GM19099 (cell line): Measurements from ENCODE around the gene OTUD1.

Experiments
- POLR2A ChIP-seq: IDR thresholded peaks from 3 replicates; pipeline ENCODE4 v1.6.1; 2011; ENCODE audit warnings: low read depth; ENCODE audit not compliant: insufficient read length; ENCODE audit errors: extremely low read depth

Gene OTUD1

GRCh38 chr10:23417254-23417653 is 21.6 kb upstream of the OTUD1 start:
- TF ChIP-seq POLR2A = no peak

GRCh38 chr10:23418051-23418681 is 20.7 kb upstream of the OTUD1 start:
- TF ChIP-seq POLR2A = no peak

DNA sequence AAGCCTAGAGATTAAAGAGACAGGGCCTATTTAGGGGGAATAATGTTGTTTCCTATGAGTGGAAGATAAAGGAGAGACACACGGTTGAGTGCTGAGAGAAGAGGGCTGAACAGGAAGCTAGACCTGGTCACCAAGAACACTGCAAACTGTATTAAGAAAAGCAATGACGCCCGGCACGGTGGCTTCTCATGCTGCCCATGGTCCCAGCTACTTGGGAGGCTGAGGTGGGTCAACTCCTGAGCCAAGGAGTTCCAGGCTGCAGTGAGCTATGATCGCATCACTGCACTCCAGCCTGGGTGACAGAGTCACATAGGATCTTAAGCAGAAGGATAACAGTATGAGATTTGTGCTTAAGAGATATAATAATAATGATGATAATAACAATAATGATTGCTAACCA is 19.7 kb upstream of the OTUD1 start:
- TF ChIP-seq POLR2A = no peak

GRCh38 chr10:23419655-23420329 is 19.1 kb upstream of the OTUD1 start:
- TF ChIP-seq POLR2A = no peak

GRCh38 chr10:23421397-23421796 is 17.5 kb upstream of the OTUD1 start:
- no peak for TF ChIP-seq POLR2A

- no peak for TF ChIP-seq POLR2A
Observed at GRCh38 chr10:23422003-23422411, 16.9 kb upstream of the OTUD1 start.

DNA sequence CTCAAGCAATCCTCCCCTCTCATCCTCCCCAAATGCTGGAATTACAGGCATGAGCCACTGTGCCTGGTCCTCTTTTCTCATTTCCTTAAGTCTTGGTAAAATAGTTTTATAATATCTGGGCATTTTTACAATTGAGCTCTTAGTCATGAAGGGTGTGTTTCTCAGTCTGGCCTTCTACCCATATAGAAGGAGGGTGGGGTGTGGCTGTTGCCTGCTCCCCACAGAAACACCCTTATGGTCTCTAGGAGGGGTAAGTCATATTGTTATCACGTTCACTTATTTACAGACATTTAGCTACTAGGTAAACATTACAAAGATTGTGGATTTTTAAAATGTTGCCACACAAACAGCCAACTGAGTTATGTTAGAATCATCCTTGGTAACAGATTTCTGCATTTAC is 6.7 kb upstream of the OTUD1 start:
- TF ChIP-seq POLR2A = no peak

DNA sequence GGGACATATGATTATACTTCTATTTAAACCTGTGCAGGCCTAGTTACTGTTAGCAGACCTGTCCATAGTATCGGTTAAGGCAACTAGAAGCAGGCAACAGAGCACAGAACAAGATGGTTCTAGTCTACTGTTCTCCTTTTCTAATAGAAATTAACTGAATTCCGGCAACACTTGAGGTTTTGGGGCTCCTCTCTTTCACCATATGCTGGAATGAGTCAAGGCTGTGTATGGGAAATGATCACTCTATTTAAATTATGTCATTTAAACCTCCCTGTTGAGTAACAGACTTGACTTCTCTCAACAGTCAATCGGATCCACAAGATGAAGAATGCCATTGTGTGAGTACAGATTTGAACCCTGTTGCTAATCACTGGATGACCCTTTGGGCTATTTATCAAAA is 6.2 kb upstream of the OTUD1 start:
- no peak for TF ChIP-seq POLR2A

DNA sequence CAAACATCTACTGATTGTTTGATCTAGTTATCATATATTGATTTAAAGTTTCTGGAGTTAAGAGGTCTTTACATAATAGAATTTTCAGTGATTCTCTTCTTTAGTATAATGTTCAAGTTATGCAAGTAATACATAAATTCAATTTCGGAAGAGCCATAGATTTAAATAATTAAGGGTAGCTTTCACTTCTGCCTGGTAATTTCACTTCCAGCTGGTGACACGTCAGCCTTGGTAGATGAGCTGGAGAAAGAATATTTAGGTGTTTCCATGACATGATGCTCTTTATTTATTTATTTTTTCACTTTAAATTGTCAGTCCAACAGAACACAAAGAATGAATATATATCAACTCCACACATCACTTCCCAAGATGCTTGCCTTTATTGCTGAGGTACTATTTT is 5.2 kb upstream of the OTUD1 start:
- TF ChIP-seq POLR2A = no peak

GRCh38 chr10:23435378-23435777 is 3.5 kb upstream of the OTUD1 start:
- no peak for TF ChIP-seq POLR2A

GRCh38 chr10:23436983-23437382 is 1.9 kb upstream of the OTUD1 start:
- no peak for TF ChIP-seq POLR2A

DNA sequence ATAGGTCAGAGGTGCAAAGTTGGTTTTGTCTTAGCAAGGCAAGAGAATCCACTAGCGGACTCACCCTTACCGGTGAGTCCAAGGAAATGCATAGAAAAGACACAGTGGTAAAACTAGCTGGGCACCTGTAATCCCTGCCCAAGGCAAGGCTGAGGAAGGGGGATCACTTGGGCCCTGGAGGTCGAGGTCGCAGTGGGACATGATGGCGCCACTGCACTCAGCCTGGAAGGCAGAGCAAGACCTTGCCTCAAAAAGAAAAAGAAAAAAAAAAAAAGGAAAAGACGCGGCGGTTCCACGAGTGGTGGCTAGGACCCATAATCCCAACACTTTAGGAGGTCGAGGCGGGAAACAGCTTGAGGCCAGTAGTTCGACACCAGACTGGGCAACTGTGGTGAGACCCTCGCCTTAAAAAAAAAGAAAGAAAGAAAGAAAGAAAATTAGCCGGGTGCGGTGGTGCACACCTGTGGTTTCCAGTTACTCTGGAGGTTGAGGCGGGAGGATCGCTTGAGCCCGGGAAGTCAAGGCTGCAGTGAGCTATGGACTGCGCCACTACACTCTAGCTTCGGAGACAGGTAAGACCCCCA is 820 bp upstream of the OTUD1 start:
- TF ChIP-seq POLR2A = no peak

DNA sequence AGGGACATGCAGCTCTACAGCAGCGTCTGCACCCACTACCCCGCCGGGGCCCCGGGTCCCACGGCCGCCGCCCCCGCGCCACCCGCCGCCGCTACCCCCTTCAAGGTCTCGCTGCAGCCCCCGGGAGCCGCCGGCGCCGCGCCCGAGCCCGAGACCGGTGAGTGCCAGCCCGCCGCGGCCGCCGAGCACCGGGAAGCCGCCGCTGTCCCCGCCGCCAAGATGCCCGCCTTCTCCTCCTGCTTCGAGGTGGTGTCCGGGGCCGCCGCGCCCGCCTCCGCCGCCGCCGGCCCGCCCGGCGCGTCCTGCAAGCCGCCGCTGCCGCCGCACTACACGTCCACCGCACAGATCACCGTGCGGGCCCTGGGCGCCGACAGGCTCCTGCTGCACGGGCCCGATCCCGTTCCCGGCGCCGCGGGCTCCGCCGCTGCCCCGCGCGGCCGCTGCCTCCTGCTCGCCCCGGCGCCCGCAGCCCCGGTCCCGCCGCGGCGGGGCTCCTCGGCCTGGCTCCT is 631 bp downstream of the OTUD1 start:
- no peak for TF ChIP-seq POLR2A

DNA sequence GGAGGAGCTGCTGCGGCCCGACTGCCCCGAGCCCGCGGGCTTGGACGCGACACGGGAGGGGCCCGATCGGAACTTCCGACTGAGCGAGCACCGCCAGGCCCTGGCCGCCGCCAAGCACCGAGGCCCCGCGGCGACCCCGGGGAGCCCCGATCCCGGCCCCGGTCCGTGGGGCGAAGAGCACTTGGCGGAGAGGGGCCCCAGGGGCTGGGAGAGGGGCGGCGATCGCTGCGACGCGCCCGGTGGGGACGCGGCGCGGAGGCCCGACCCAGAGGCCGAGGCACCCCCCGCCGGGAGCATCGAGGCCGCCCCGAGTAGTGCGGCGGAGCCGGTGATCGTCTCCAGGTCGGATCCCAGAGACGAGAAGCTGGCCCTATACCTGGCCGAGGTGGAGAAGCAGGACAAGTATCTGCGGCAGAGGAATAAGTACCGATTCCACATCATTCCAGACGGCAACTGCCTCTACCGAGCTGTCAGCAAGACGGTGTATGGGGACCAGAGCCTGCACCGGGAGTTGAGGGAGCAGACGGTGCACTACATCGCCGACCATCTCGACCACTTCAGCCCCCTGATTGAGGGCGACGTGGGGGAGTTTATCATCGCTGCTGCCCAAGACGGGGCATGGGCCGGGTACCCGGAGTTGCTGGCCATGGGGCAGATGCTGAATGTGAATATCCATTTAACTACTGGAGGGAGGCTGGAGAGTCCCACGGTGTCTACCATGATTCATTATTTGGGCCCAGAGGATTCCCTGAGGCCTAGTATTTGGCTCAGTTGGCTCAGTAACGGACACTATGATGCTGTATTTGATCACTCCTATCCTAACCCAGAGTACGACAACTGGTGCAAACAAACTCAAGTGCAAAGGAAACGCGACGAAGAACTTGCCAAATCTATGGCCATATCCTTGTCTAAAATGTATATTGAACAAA is 1.4 kb downstream of the OTUD1 start:
- no peak for TF ChIP-seq POLR2A

GRCh38 chr10:23441251-23441650 is 2.4 kb downstream of the OTUD1 start:
- TF ChIP-seq POLR2A = no peak
